M059J (cell line): ENCODE measurements around the gene C10orf71. TPM values are rescaled to one million over a fixed set of nuclear protein-coding genes. Genes with fewer than 3 reads are reported as not detected.
A peak's percentile ranks its signal among the peaks of the same experiment; 100 is the strongest.

Experiments
- DNase-seq: peaks from one replicate; pipeline ENCODE4 v3.0.0-alpha.2; 2012; ENCODE audit warnings: low read depth
- total RNA-seq: library from RNA; depleted of rRNA; stranded (reverse); fragments of >200 nt; shearing (Covaris generic); gene quantifications from 2 replicates; pipeline ENCODE4 v1.2.3, GENCODE V29; 2014

The C10orf71 gene
- total RNA-seq, 1 experiment from 2014 or later, result not detected

DNA sequence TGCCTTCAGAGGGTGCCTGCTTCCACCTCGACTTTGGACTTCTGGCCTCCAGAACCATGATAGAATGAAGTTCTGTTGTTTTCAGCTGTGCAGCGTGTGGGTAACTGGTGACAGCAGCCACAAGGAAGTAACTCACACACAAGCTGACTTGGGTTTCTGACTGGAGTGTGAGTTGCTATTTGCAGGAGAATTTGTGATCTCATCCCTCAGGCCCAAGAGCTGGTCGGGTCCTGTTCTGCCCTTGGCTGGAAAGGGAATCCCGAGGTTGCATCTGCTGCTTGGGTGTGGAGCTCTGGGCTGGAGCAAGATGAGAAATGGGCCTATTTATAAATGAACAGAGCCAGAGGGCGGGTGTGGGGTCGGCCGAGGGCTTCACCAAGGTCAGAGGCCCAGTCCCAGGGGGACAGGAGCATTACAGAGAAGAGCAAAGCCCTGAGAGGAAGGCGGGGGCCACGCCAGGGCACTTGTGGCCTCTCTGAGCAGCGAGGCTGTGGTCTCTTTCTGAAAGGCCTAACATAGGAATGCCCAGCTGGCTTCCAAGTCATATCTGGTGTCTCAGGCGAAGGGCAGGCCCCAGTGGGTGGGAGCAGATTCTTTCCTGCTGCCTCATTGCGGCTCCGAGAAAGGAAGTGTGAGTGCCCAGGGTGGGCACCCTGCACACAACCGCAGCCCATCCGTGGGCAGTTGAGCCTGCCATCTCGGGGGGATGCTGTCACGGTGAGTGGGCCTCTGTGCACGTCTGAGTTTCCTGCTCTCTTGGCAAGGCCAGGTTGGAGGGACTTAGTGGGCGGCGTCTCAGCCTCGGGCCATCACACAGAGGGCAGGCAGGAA lies 26.5 kb upstream of the C10orf71 start:
- DNase-seq, result peak; percentile 21

- peak; percentile 3 for DNase-seq
Observed at GRCh38 chr10:49273082-49273465, 25.9 kb upstream of the C10orf71 start.

DNA sequence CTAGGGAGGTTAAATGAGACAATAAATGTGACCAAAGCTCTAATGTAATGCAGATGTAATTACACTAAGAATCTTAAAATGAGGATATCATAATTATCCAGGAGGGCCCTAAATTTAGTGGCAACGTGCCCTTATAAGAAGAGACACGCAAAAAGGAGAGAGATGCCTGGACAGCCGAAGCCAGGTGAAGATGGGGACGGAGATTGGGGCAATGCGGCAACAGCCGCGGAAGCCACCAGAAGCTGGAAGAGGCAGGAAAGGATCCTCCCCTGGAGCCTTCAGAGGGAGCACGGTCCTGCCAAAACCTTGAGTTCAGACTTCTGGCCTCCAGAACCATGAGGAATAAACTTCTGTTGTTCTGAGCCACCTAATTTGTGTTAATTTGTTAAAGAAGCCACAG lies 25.3 kb upstream of the C10orf71 start:
- no peak for DNase-seq

DNA sequence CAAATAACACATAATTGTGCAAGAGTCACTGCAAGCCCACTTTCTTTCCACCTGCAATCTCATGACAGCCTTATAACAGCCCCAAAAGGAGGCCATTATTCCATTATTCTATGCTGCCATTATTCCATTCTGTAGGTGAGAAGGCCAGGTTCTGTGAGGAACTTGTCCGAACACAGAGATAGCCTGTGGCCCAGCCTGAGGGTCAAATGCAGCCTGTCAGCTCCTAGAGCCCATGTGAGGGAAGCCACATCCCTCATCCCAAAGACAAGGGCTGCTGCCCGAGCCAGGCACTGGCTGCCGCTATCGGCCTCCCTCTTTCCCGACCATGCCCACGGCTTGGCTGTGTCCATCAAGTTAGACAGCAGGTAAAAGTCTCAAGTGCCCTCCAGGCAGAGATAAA lies 24.1 kb upstream of the C10orf71 start:
- no peak for DNase-seq

- no peak for DNase-seq
Observed at GRCh38 chr10:49275896-49276295, 23.1 kb upstream of the C10orf71 start.

GRCh38 chr10:49276596-49276995 lies 22.4 kb upstream of the C10orf71 start:
- DNase-seq, result no peak

- DNase-seq, result no peak
Observed at GRCh38 chr10:49277973-49278372, 21.0 kb upstream of the C10orf71 start.

GRCh38 chr10:49278497-49278981 lies 20.4 kb upstream of the C10orf71 start:
- no peak for DNase-seq

GRCh38 chr10:49279015-49279880 lies 19.7 kb upstream of the C10orf71 start:
- DNase-seq, result no peak

- DNase-seq, result peak; percentile 17
Observed at GRCh38 chr10:49280001-49280408, 19.0 kb upstream of the C10orf71 start.

DNA sequence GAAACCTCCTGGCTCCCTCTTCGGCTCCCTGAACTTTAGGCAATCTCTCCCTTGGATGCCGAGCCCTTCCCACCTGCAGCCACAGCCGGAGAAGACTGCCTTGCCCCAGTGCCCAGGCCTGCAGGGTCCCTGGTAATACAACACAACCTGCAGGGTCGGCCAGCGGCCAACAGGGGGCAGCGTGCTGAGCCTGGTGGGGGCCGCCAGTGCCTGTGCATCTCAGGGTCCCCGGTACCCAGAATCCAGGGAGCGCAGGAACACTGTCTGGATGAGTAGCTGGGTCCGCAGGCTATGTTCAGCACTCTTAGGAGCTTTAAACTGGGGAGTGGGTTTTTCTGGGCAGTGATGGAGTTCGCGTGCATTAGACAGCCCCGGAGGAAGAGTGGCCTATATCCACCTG lies 17.5 kb upstream of the C10orf71 start:
- no peak for DNase-seq

- no peak for DNase-seq
Observed at GRCh38 chr10:49282306-49282705, 16.7 kb upstream of the C10orf71 start.

GRCh38 chr10:49282879-49283341 lies 16.1 kb upstream of the C10orf71 start:
- no peak for DNase-seq

- DNase-seq, result no peak
Observed at GRCh38 chr10:49283491-49283890, 15.5 kb upstream of the C10orf71 start.

GRCh38 chr10:49284356-49284755 lies 14.6 kb upstream of the C10orf71 start:
- DNase-seq, result no peak

DNA sequence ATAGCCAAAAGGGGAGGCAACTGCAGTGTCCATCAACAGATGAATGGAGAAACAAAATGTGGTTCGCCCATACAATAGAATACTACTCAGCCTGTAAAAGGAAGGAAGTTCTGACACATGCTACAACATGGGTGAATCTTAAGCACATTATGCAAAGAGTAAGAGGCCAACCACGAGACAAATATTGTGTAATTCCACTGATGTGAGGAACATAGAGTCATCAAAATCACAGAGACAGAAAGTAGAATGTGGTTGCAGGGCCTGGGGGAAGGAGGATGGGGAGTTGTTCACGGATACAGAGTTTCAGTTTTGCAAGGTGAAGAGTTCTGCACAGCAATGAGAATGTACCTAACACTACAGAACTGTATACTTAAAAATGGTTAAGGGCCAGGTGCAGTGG lies 13.7 kb upstream of the C10orf71 start:
- DNase-seq, result no peak

DNA sequence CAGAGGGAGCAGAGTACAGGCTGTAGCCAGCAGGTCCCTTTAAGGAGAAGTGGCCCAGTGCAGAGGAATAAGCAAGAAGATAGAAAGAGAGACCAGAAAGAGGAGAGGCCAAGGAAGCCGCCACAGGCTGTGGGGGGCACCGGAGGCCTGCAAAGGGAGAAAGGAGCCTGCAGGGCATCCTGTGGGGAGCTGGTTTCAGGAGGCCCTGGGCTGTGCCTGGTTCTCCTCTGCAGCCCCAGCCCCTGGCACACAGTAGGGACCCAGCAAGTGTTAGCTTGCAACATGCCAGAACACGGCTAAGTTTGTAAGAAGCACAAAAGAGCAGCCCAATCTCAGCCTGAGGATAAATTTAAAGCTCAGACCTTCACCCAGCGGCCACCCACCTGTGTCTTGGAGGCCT lies 12.3 kb upstream of the C10orf71 start:
- DNase-seq, result no peak

DNA sequence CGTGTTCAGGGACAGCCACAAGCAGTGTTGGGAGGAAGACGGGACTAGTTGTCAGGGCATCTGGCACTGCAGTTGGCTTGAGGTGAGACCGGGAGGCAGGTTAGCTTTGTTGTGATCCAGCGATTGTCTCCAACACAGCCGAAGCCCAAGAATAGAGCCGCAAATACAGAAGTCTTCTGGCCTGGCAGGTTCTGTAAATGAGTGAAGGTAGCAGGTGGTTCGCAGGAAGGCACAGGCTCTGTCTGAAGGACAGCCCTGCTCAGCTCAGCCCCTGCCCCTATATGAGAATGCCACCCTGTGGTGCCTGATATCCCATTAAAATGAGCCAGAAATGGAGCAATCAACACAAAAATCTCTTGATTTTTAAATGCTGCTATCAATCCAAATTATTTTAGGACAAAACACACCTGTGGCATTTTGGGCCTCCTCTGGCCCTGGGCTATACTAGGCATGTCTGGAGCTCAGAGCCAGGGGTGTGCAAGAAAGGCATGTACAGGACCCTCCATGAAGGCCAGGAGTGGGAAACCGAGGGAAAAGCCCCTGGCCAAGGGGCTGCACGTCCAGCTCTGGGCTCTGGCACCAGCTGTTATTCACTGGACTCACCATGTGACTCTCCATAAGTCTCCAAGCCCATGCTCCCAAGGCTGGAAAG lies 11.2 kb upstream of the C10orf71 start:
- no peak for DNase-seq

DNA sequence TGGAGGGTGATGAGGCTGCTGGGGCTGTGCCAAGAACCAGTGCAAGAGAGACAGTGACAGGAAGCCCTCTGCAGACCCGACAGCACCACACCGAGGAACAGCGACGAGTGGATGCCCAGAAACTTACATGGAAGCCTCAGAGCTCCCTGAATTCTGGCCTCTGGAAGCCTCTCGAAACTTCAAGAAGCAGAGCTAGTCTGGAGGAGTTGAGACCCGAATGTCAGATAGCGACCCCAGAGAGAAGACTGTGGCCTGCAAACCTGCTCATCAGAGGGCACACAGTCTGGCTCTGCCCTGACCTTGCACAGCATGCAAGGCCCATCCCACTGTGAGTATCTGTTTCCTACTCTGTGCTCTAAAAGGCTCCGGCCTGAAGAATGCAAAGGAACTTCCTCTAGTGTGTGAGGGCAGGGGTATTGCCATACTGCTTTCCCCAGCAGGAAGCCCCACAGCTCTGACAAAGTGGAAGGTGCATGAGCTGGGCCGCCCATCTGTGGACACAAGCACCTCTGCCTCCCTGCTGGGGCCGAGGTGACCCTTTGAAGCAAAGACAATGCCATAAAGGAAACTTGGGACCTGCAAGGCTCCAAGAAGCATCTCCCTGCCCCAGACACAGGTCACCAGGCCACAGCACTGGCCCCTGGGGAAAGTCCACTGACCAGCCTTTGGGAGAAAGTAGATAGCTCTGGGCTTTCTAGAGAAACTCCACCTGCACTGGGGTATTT lies 10.5 kb upstream of the C10orf71 start:
- no peak for DNase-seq

DNA sequence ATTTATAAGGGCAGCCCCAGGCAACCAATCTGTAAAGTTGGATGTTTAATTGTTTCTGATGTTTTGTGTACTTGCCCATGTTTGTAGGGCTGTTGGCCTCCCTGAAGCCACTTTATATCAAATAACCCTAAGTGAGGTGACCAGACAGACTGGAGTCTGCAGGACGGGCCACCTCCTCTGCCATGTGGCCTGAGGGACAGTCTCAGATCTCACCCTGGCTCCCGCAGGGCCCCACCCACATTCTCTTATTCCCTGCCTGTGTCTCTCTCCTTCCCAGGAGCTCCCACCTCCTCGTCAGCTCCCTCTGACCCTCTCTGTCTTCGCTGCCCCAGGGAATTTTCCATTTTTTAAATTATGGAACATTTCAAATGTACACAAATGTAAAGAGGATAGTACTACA lies 9.5 kb upstream of the C10orf71 start:
- DNase-seq, result no peak

DNA sequence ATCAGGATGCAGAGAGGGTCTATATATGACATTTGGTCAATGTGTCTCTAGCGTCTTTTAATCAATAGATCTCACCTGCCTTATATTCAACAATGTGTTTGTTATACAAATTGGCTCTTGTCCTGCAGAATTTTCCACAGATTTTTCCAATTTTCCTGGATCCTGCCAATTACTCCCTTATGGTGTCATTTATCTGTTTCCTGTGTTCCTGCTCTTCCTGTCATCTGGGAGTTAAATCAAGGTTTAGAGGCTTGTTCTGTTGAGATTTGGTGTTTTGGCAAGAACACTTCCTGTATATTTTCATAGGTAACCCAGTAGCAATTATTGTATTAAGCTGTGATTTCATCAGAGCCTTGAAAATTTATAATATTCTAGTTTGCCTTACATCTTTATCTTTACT lies 8.8 kb upstream of the C10orf71 start:
- DNase-seq, result no peak
